ACHN (cell line): Measurements from ENCODE around the gene PNPLA3.
A peak's percentile ranks its signal among the peaks of the same experiment; 100 is the strongest.

Source experiments
- DNase-seq: peaks from one replicate; pipeline ENCODE4 v3.0.0-alpha.2; 2015
- in situ Hi-C: cut with HindIII; loops from 2 replicates; pipeline ENCODE4 v1.10.0; 2017; ENCODE audit warnings: low sequenced_read_pairs, low pct_ligation_motif_present, low pct_unique_long_range_greater_than_20kb

PNPLA3 gene

GRCh38 chr22:43923631-43924464 lies at the start of gene PNPLA3:
Gene PNPLA3 (plus strand): TSS chr22:43923805. CDS start chr22:43923912, 107 bp downstream.
- DNase-seq, result peak; percentile 84
- in situ Hi-C loops, result no loop called here

- in situ Hi-C loops, result no loop called here
- DNase-seq, result no peak
Observed at GRCh38 chr22:43876866-43877509, 46.6 kb upstream of the PNPLA3 start.

GRCh38 chr22:43878079-43878795 lies 45.4 kb upstream of the PNPLA3 start:
- no peak for DNase-seq
- in situ Hi-C loops, result no loop called here

- in situ Hi-C loops, result no loop called here
- no peak for DNase-seq
Observed at GRCh38 chr22:43878831-43879550, 44.6 kb upstream of the PNPLA3 start.

- in situ Hi-C loops, result no loop called here
- no peak for DNase-seq
Observed at GRCh38 chr22:43879901-43880540, 43.6 kb upstream of the PNPLA3 start.

- in situ Hi-C loops, result no loop called here
- DNase-seq, result no peak
Observed at GRCh38 chr22:43880541-43880991, 43.0 kb upstream of the PNPLA3 start.

- no peak for DNase-seq
- in situ Hi-C loops, result no loop called here
Observed at GRCh38 chr22:43881091-43882061, 42.2 kb upstream of the PNPLA3 start.

- DNase-seq, result no peak
Observed at GRCh38 chr22:43882122-43882767, 41.4 kb upstream of the PNPLA3 start.

GRCh38 chr22:43883012-43883661 lies 40.5 kb upstream of the PNPLA3 start:
- in situ Hi-C loops, result no loop called here
- peak; percentile 69 for DNase-seq

More at GRCh38 chr22:43882122-43882767, 41.4 kb upstream of the PNPLA3 start:
- in situ Hi-C loops, result no loop called here

- in situ Hi-C loops, result no loop called here
- no peak for DNase-seq
Observed at GRCh38 chr22:43883719-43884415, 39.7 kb upstream of the PNPLA3 start.

GRCh38 chr22:43884600-43885318 lies 38.8 kb upstream of the PNPLA3 start:
- DNase-seq, result peak; percentile 56
- in situ Hi-C loops, result no loop called here

- DNase-seq, result no peak
- in situ Hi-C loops, result no loop called here
Observed at GRCh38 chr22:43885319-43885671, 38.3 kb upstream of the PNPLA3 start.

- in situ Hi-C loops, result no loop called here
- no peak for DNase-seq
Observed at GRCh38 chr22:43885786-43886185, 37.8 kb upstream of the PNPLA3 start.

- in situ Hi-C loops, result no loop called here
- no peak for DNase-seq
Observed at GRCh38 chr22:43886231-43886630, 37.4 kb upstream of the PNPLA3 start.

GRCh38 chr22:43887391-43887790 lies 36.2 kb upstream of the PNPLA3 start:
- no peak for DNase-seq
- in situ Hi-C loops, result no loop called here
